ENCODE measurements around the gene PAK1.

PAK1 gene

GRCh38 chr11:77441426-77441825, 32.5 kb downstream of the PAK1 start:
- Histone ChIP-seq H3K4me3 (ENCODE audit: low read depth, low read length, poor library complexity, severe bottlenecking) (no peak overlapping the region), H3F3A (ENCODE audit: insufficient read depth, low read length) (no peaks in the 10 kb centered on the region), H3K27ac (ENCODE audit: low read depth, low read length, poor library complexity, severe bottlenecking) (no peak overlapping the region), H3K4me2 (ENCODE audit: low read length) (no peak overlapping the region), H3K36me3 (ENCODE audit: insufficient read depth, low read length) (no peaks in the 10 kb centered on the region), H3K9me3 (ENCODE audit: low read length) (no peaks in the 10 kb centered on the region), H2AFZ (ENCODE audit: low read length) (no peak overlapping the region), H3K9ac (ENCODE audit: low read length) (no peak overlapping the region), H4K20me1 (ENCODE audit: insufficient read depth, low read length) (no peaks in the 10 kb centered on the region), H3K4me1 (ENCODE audit: insufficient read depth, low read length, severe bottlenecking) (no peaks in the 10 kb centered on the region), H3K27me3 (ENCODE audit: insufficient read depth, low read length) (no peaks in the 10 kb centered on the region), H3K9me2 (ENCODE audit: low read depth, low read length) (no peaks in the 10 kb centered on the region), H3K79me2 (ENCODE audit: insufficient read depth, low read length) (no peaks in the 10 kb centered on the region)
- TF ChIP-seq EZH2 (IDR thresholded peaks at IDR 0.05; ENCODE audit: borderline replicate concordance, low read length) (no peak), CTCF (IDR thresholded peaks at IDR 0.05; ENCODE audit: low read length) (no peak)

- Histone ChIP-seq H3K9ac (ENCODE audit: low read length) (no peak overlapping the region), H3F3A (ENCODE audit: insufficient read depth, low read length) (no peaks in the 10 kb centered on the region), H3K4me1 (ENCODE audit: insufficient read depth, low read length, severe bottlenecking) (no peaks in the 10 kb centered on the region), H3K4me2 (ENCODE audit: low read length) (no peak overlapping the region), H3K27ac (ENCODE audit: low read depth, low read length, poor library complexity, severe bottlenecking) (no peak overlapping the region), H3K9me2 (ENCODE audit: low read depth, low read length) (no peaks in the 10 kb centered on the region), H3K9me3 (ENCODE audit: low read length) (no peaks in the 10 kb centered on the region), H2AFZ (ENCODE audit: low read length) (no peak overlapping the region), H3K4me3 (ENCODE audit: low read depth, low read length, poor library complexity, severe bottlenecking) (no peak overlapping the region), H4K20me1 (ENCODE audit: insufficient read depth, low read length) (no peaks in the 10 kb centered on the region), H3K27me3 (ENCODE audit: insufficient read depth, low read length) (no peaks in the 10 kb centered on the region), H3K79me2 (ENCODE audit: insufficient read depth, low read length) (no peaks in the 10 kb centered on the region), H3K36me3 (ENCODE audit: insufficient read depth, low read length) (no peaks in the 10 kb centered on the region)
- TF ChIP-seq EZH2 (IDR thresholded peaks at IDR 0.05; ENCODE audit: borderline replicate concordance, low read length) (no peak), CTCF (IDR thresholded peaks at IDR 0.05; ENCODE audit: low read length) (no peak)
Observed at GRCh38 chr11:77440678-77441077, 33.2 kb downstream of the PAK1 start.

GRCh38 chr11:77438487-77438886, 35.4 kb downstream of the PAK1 start:
- no peaks in the 10 kb centered on the region for H3K4me1 ChIP-seq (ENCODE audit: insufficient read depth, low read length, severe bottlenecking)
- no peak for TF ChIP-seq EZH2 (IDR thresholded peaks at IDR 0.05; ENCODE audit: borderline replicate concordance, low read length)
- no peak for TF ChIP-seq CTCF (IDR thresholded peaks at IDR 0.05; ENCODE audit: low read length)
- H3K27ac ChIP-seq (ENCODE audit: low read depth, low read length, poor library complexity, severe bottlenecking) = no peak overlapping the region

More at GRCh38 chr11:77438487-77438886, 35.4 kb downstream of the PAK1 start:
- no peaks in the 10 kb centered on the region for H3K79me2 ChIP-seq (ENCODE audit: insufficient read depth, low read length)
- no peak overlapping the region for H2AFZ ChIP-seq (ENCODE audit: low read length)
- H3K4me3 ChIP-seq (ENCODE audit: low read depth, low read length, poor library complexity, severe bottlenecking) = no peak overlapping the region
- no peak overlapping the region for H3K9ac ChIP-seq (ENCODE audit: low read length)
- no peaks in the 10 kb centered on the region for H4K20me1 ChIP-seq (ENCODE audit: insufficient read depth, low read length)
- H3K27me3 ChIP-seq (ENCODE audit: insufficient read depth, low read length) = no peaks in the 10 kb centered on the region
- H3F3A ChIP-seq (ENCODE audit: insufficient read depth, low read length) = no peaks in the 10 kb centered on the region
- no peak overlapping the region for H3K4me2 ChIP-seq (ENCODE audit: low read length)
- no peaks in the 10 kb centered on the region for H3K9me3 ChIP-seq (ENCODE audit: low read length)
- no peaks in the 10 kb centered on the region for H3K36me3 ChIP-seq (ENCODE audit: insufficient read depth, low read length)
- H3K9me2 ChIP-seq (ENCODE audit: low read depth, low read length) = no peaks in the 10 kb centered on the region
